ENCODE measurements around the gene PRPSAP2. TPM values are rescaled to one million over a fixed set of nuclear protein-coding genes. Genes with fewer than 3 reads are reported as not detected.
"Not testable (repeated sequence)": the region's sequence is repeated elsewhere in the genome, so short reads cannot be mapped to it uniquely, and the experiment has no call there.

The PRPSAP2 gene, protein sequence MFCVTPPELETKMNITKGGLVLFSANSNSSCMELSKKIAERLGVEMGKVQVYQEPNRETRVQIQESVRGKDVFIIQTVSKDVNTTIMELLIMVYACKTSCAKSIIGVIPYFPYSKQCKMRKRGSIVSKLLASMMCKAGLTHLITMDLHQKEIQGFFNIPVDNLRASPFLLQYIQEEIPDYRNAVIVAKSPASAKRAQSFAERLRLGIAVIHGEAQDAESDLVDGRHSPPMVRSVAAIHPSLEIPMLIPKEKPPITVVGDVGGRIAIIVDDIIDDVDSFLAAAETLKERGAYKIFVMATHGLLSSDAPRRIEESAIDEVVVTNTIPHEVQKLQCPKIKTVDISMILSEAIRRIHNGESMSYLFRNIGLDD
- polyA plus RNA-seq (2014; cell fraction: cytosol; rRNA removed): 140 and 153 TPM in 2 replicates
- 62.1 and 72.3 TPM in 2 replicates for polyA plus RNA-seq (2014; cell fraction: nucleus; rRNA removed)

DNA sequence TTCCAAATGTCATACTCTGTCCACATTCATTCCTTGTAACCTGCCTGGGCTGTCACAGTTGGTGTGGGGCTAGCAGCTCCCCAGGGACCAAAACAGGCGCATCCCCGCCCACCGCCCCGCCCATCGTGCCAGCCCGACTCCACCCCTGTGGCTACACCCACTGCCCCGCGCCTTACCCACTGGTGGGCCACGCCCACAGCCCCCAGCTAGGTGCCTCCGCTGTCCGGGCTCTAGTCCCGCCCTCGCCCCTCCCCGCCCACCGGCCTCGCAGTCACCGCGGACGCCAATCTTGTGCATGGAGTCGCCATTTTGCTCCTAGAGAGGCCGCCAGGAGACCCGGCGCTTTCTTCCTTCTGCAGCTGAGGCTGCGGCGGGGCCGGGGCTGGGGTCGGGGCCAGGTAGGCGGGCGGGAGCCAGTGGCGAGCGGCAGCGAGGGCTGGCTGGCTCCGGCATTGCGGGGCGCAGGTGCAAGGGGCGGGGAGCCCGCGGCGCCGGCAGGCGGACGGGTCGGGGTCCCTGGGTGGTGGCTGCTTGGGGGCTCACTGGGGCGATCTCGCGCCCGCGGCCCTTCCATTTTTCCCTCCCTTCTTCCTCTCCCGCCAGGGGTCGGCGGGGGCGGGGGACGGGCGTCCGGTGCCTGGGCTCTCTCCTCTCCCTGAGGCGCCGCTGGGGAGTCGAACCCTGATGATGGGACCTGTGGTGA lies at the start of gene PRPSAP2:
TSS of gene PRPSAP2 (plus strand) at position 268 of the 703 bp plus-strand sequence. CDS start 7,703 bp downstream, outside the sequence.
- DNase-seq (ENCODE audit: low spot score): peak; percentile 95

DNA sequence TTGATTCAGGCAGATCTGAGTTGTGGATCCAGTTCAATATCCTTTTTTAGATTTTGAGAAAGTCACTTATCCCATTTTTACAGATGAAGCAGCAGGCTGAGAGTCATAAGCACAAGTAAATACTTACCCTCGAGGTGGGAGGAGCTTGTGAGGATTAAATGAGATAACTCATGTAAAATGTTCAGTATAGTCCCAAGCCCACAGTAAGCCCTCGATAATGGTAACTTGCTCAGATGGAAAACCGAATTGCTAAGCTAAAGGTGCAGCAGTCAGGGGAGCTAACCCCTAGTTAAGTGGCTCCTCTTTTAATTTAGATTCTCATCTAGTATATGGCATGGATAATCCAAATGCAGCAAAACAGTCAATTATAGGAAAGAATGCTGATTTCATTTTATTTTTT lies 42.0 kb upstream of the PRPSAP2 start:
- DNase-seq (ENCODE audit: low spot score): not testable (repeated sequence)

DNA sequence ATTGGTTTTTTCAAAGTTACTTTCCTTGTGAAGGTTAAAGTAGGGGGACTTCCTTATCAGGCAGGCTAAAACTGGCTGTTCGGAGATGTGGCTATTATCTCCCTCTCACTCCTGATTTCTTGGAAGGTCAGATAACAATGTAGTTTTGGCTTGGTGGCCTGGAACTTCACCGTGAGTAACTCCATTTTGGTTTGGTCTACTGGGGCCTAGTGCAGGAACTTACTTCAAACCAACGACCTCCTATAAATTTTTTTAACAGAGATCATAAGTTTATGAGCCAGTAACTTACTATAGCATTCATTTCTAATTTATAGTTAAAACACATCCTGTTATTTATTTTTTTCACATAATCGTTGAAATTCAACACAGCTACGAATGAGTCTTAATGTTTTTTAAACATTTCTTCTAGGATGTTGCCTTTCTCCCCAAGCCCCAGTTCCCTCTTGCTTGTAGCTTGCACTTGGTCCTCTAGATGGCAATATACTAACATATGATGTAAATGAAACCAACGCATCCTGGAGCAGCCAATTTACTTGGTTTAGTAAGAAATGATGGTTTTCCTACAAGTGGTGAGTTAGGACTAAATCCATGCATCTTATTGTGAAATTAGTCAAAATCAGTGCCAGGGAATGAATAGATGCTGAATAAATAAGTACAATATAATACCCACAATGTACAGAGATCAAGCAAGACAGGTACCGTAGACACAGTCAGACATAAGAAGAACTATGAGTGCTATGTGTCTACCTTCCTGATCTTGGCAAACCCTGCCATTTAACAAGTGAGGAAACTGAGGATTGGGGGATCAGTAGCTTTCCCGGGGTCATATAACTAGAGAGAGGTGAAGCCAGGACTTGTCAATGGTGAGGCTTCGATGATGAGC lies 41.2 kb upstream of the PRPSAP2 start:
- DNase-seq (ENCODE audit: low spot score): peak; percentile 69

DNA sequence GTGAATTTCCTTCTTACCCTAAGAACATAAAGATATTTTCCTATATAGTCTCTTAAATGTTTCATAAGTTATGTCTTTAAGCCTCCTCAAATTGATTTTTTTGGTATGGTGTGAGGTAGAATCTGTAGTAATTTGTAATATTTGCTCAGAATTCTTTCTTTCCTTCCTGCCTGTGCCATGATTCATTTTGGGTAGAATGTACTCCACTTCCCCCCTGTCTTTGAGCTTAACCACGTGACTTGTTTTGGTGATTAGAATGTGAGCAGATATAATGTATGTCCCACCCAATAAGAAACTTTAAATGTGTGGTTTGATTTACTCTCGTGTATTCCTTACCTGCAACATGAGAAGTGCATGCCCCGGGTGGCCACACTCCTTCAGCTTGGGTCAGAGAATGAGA lies 36.5 kb upstream of the PRPSAP2 start:
- not testable (repeated sequence) for DNase-seq (ENCODE audit: low spot score)

DNA sequence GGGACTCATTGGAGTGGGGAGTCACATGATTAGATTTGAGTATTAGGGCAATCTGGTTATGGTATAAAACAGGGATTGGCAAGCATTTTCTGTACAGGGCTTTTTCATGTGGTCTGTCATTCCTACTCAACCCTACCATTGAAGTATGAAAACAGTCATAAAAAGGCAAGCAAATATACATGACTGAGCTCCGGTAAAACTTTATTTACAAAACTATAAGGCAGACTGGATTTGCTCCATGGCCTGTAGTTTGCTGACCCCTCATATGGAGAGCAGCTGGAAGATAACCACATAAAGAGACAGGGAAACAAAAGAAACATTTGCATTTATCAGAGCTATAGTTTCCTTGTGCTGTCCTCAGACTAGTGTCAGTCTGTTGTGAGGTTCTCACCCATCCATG lies 30.3 kb upstream of the PRPSAP2 start:
- DNase-seq (ENCODE audit: low spot score): not testable (repeated sequence)

DNA sequence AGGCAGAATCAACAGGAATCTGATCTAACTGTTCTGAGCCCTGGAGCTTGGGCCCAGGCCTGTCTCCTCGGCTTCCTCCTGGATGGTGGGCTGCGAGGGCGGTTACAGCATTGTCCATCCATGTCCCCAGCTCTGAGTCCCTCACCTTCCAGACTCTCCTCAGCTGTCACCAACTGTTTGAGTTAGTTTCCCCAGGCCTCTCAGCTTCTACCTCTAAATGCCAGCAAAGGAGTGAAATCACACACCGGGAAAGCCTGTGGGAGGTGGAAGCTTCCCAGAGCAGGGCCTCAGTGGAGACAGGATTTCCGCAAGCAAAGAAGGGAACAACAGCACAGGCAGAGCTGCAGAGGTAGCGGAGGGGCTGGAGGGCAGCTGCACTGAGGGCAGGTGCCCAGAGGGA lies 9.4 kb upstream of the PRPSAP2 start:
- DNase-seq (ENCODE audit: low spot score): no peak

DNA sequence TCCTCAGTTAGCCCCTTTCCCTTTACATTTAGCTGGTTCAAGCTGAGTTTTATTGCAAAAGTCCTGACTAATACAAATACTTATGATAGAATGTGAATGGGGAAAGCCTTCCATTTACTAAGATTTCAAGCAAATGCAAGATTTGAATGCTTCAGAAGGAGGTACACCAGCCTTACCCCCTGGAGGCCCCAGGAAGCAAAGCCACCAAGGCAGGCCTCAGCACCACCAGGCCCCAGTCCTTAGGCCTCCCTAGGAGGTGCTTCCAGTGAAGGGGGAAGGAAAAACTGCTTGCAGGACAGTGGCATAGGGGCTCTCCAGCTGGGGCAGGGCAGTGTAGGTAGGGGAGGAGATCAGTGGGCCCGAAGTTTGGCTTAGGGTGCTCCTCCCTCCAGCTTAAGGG lies 7.3 kb upstream of the PRPSAP2 start:
- no peak for DNase-seq (ENCODE audit: low spot score)

DNA sequence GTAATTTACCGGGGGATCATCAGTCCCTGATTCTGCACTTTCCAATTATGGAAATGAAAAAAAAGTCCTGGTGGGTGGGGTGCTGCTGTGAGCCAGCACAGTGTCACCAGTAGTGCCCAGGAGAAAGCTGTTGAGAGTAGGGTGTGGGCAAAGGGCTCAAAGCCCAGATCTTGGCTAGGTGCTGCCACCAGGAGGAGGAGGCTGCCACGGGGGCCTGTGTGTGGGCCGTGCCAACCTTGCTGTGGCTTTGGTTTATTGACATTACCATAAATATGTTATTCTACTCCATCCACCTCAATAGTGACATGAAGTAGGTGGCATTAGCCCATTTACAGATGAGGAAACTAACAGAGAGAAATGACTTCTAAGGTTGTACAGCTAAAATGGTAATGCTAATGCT lies 6.7 kb upstream of the PRPSAP2 start:
- DNase-seq (ENCODE audit: low spot score): no peak

DNA sequence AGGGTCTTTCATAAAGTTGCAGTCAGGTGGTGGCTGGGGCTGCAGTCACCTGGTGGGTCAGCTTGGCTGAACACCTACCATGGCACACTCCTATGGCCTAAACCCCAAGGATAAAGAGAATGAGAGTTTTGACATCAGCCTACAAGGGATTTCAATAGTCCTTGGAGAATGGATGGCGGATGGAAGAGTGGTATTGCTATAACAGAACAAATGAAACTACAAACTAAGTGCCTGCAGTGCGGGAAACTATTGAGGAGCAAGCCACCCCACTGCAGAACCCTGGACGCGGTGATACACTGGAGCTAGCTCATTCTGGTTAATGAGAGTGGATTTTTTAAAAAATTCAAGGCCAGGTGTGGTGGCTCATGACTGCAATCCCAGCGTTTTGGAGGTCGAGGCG lies 3.0 kb upstream of the PRPSAP2 start:
- no peak for DNase-seq (ENCODE audit: low spot score)

DNA sequence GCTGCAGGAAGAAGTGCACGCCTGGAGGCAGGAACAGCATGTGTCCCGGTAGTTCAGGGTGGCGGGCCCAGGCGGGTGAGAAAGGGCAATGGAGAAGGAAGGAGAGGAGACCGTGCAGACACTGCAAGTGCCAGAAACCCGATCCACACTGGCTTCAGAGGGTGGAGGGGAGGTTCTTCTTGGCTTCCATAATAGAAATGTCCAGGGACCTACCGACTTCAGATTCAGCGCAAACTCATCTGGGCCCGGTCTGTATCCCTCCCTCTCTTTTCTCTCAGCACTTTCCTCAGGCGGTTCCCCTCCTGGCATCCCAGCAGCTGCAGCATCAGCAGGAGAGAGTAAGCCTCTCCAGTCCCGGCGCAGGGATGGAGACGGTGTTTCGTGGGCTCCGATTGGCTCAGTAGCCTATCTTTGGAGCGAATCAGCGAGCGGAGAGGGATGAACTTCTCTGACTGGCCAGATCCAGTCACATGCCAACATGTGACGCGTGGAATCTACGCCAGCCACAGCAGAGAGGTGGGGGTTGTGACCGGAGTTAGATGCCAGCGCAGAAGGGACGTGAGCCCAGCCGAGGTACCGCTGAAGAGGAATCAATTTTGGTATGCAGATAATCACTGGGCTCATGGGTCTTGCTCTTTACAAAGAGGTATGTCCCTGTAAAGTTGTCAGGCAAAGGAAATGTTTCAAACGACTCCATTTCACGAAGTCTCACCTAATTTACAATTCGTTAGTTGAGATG lies 1.9 kb upstream of the PRPSAP2 start:
- DNase-seq (ENCODE audit: low spot score): peak; percentile 99

DNA sequence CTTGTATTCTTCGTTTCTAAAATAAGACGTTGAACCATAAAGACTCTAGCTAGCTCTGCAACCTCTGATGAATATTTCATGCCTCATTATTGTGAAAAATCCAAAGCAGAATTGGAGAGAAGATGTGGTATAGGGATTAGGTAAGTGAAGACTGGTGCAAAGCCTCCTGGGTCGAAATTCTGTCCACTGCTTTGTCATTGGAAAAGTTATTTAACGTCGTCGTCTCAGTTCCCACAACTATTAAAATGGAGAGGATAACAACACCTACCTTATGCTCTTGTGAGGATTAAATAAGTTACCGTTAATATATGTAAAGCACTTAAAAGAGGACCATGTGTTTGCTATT lies 1.4 kb upstream of the PRPSAP2 start:
- DNase-seq (ENCODE audit: low spot score): no peak

DNA sequence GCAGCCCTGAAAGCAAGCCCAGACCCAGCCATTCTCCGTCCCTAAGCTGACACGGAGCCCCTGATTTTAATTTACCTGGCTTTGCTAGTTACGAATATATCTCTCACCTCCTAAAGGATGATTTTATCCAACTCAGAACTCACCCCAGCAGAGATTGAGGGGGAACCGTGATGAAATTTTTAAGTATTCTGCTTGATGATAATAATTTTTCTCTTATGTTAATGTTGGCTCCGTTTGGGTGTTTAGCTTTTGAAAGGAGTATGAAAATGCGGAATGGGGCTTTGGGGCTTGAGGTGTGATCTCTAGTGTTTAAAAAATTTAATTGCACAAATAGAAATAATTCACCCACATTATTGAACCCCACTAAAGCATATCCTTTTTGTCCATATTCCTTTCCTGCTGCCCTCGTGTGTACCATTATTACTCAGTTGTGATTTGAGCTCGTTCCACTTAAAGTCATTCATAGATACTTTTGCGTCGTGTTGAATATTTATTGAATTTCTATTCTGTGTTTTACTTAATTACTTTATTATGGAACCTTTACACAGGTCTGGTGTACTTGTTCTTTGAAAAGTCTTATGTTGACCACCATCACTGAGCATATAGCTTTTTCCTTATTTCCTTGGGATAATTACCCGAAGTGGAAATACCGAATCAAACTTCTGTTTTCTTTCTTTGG lies 775 bp downstream of the PRPSAP2 start:
- no peak for DNase-seq (ENCODE audit: low spot score)

DNA sequence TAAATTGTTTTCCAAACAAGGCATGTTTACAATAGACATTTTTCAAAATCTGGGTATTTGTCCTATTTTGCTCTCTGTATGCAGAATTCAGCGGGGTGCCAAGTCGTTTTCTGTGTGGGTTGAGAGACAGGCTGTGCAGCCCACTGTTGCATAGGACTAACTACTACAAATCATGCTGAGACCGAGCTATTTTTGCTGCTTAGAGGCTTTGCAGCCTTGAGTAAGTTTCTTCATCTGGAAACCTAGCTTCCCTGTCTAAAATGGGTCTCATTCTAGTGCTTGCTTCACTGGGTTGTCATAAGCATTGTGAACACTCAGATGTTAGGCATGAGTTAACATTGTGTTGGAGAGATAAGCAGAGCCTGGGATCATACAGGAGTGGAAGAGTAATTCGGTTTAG lies 1.3 kb downstream of the PRPSAP2 start:
- no peak for DNase-seq (ENCODE audit: low spot score)

DNA sequence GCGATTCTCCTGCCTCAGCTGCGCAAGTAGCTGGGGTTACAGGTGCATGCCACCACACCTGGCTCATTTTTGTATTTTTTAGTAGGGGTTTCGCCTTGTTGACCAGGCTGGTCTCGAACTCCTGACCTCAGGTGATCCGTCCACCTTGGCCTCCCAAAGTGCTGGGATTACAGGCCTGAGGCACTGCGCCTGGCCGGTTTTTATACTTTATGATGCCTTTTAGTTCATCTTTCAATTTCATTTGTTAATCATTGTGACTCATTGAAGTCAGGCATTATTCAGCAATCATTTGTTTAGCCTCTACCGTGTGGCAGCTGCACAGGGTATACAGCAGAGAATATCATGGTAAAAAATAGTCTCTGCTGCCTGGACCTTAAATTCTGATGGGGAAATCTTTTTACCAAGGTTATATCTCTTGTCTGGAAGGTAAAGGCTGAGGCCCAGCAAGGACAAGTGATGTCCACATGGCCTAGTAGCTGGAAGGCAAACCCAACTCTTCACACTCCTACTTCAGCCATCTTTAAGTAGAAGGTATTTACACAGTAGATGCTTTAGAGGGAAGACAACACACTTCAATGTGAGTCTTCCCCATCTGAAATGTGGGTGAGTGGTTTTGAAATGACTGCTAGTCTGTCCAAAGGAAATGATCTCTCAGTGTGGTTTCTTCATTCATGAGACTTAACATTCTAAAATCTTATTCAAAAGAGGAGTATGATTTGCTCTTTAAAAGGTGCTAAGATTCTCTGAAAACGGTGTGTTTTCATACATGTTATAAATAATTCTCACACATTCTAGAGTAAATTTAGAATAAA lies 2.4 kb downstream of the PRPSAP2 start:
- no peak for DNase-seq (ENCODE audit: low spot score)

DNA sequence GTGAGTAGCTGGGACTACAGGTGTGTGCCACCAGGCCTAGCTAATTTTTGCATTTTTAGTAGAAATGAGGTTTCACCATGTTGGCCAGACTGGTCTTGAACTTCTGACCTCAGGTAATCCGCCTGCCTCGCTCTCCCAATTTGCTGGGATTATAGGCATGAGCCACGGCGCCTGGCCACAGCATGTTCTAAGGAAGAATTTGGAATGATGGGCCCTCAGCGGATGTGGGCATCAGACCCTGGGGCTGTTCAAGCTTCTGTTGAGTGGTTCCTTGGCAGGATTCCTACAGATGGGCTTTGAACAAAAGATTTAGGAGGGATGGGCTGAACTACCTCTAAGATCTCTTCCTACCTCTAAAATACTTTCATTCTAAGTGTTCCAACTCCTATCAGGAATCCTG lies 4.1 kb downstream of the PRPSAP2 start:
- no peak for DNase-seq (ENCODE audit: low spot score)

DNA sequence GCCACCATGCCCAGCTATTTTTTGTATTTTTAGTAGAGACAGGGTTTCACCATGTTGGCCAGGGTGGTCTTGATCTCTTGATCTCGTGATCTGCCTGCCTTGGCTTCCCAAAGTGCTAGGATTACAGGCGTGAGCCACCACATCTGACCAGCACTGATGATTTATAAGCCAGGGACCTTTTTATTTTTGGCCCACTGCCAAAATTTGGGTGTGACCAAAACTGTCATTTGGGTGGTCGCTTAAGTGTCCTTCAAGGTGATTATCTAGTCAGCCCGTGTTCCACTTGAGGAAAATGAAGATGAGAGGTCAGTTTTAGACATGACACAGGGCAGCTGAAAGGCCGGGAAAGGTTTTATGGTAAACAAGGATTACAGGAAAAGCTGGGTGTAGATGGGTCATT lies 7.1 kb downstream of the PRPSAP2 start:
- DNase-seq (ENCODE audit: low spot score): not testable (repeated sequence)

DNA sequence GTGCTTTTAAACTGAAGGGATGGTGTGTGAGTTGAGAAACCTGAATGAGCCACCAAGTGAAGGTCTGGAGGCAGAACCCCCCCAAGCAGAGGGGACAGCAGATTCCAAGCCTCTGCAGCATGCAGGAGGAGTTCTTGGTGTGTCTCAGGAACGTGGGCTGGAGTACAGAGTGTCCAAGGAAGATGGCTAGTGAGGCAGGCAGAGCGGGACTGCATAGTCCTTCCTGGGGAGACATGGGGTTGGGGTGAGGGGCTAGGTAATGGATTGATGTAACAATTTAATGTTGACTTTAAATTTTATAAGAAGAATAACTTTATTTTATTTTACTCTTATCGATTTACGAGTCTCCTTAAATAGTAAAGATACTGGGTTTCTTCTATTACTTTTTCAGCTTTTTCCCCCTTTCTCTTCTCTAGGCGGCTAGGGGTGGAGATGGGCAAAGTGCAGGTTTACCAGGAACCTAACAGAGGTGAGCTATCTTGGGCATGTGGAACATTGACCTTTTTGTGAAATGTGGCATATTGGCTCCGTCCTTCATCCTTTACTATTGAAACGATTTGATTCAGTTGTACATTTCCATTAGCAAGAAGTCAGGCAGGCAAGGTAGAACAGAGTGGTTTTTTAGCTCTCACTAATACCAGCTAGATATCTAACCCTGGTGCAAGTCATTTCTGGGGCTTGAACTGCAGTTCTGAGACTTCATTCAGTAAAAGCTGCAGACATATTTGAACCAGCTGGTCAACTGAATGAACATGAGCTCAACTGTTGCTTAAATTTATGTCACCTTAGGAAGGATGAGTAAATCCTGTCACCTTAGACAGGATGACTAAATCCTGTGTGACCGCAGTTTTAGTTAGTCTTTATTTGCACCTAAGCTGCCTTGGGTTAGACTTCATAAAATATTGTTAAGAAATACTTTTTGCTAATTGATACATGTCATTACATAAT lies 9.2 kb downstream of the PRPSAP2 start:
- DNase-seq (ENCODE audit: low spot score): no peak

DNA sequence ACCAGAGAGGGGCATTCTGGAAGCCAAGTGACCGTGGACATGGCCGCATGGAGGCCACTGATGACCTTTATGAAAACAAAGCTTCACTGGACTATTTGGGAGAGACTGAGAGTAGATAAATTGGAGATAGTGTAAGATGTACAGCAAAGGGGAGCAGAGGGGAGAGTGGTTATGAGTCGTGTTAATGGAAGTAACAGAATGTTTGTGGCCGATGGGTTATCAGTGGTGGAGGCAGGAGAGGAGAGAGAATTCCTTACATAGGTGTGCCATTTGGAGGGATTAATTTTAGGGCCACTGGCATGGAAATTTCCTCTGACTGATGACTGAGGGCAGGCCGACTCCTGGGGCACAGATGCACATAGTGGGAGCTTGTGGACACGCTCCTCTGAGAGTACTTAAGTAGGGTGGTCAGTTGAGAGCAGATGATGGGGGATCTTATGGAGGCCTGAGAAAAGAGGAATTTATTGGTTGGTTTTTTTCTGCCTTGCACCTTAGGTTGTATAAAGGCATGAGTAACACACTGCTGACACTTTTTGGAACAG lies 19.2 kb downstream of the PRPSAP2 start:
- no peak for DNase-seq (ENCODE audit: low spot score)

All from SK-N-DZ (cell line).